Prostate gland (tissue), 2 donors: ENCODE data around the gene CELA3A.
"Not testable (repeated sequence)": the region's sequence is repeated elsewhere in the genome, so short reads cannot be mapped to it uniquely, and the experiment has no call there.

ENCODE experiments used
- CTCF ChIP-seq, 4 experiments: fragments of 200-600 bp in 2 of 4; fragments of 450-650 bp in 2 of 4; sonication (generic) in 2 of 4; IDR thresholded peaks; 1 replicate in 3 of 4; 2 replicates in 1 of 4; pipeline ENCODE4 v1.5.1; 2016 to 2019; ENCODE audit warnings: antibody characterized with exemption in 4 of 4, mild to moderate bottlenecking in 2 of 4, moderate library complexity in 2 of 4
- POLR2A ChIP-seq: fragments of 450-650 bp; IDR thresholded peaks from one replicate; pipeline ENCODE4 v1.6.1; 2016; ENCODE audit warnings: antibody characterized with exemption, mild to moderate bottlenecking

- not testable (repeated sequence) for TF ChIP-seq CTCF (IDR thresholded peaks at IDR 0.05); POLR2A
These were observed 6.7 kb upstream of the CELA3A start for GRCh38 chr1:21994716-21995115.
